Left renal pelvis (tissue), 4 donors: Measurements from ENCODE around the gene GPR135. TPM values are rescaled to one million over a fixed set of nuclear protein-coding genes. Genes with fewer than 3 reads are reported as not detected.
"Not testable (repeated sequence)": the region's sequence is repeated elsewhere in the genome, so short reads cannot be mapped to it uniquely, and the experiment has no call there.

Experiments used
- DNase-seq, 4 donors: peaks; one replicate each; pipeline ENCODE4 v3.0.0-alpha.2; 2013; ENCODE audit warnings: low read depth in 4 of 4, low spot score in 3 of 4
- polyA plus RNA-seq, 4 donors: library from polyadenylated mRNA; unstranded; fragments of 120-200 nt; gene quantifications; one replicate each; pipeline ENCODE4 v1.2.1, GENCODE V29; 2013; ENCODE audit not compliant: insufficient read length in 4 of 4

Gene GPR135
- polyA plus RNA-seq, 4 donors = 4.0 to 9.3 (median 5.0) TPM

DNA sequence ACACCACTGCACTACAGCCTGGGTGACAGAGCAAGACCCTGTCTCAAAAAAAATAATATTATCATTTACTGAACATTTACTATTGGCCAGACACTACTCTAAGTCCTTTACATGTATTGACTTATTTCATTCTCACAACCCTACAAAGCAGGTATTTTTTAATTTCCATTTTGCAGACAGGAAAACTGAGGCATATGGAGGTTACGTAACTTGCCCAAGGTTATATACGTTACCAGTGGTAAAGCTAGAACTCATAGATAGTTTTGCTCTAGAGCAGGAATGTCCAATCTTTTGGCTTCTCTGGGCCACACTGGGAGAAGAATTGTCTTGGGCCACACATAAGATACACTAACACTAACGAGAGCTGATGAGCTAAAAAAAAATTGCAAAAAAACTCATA lies 13.4 kb upstream of the GPR135 start:
- DNase-seq = no peak

DNA sequence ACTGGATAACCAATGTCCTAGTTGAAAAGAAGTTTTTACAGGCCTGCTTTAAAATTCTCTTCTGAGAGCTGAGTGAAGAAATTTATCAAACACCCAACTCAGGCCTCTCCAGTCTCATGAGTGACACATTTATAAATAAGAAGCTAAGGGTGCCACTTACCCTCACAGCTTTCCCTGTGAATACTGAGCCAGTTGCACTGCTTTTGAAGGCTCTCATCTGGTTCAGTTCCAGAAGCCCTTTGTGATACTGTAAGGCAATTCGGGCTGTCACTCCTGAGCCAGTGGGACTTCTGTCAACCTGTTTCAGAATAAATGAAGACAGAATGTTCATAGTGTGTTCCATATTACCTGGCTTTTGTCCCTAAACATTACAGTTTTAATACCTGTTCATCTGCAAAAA lies 10.5 kb upstream of the GPR135 start:
- DNase-seq = no peak

DNA sequence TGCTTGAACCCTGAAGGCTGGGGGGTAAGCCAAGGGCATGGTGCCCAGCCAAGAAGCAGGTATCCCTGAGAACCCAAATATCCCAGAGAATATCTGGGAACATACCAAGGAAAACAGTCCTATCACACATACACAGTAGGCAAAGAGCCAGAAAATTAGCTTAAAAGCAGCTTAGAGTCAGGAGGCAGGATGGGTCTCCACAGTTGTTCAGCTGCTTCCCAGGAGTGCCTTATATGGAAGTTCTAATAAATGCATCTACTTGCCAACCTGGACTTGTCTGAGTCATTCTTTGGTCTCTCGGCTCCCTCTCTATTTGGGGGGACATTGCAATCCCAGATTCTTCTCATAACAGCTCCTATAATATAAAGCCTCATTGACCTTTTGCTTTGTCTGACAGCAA lies 9.0 kb upstream of the GPR135 start:
- DNase-seq = no peak

DNA sequence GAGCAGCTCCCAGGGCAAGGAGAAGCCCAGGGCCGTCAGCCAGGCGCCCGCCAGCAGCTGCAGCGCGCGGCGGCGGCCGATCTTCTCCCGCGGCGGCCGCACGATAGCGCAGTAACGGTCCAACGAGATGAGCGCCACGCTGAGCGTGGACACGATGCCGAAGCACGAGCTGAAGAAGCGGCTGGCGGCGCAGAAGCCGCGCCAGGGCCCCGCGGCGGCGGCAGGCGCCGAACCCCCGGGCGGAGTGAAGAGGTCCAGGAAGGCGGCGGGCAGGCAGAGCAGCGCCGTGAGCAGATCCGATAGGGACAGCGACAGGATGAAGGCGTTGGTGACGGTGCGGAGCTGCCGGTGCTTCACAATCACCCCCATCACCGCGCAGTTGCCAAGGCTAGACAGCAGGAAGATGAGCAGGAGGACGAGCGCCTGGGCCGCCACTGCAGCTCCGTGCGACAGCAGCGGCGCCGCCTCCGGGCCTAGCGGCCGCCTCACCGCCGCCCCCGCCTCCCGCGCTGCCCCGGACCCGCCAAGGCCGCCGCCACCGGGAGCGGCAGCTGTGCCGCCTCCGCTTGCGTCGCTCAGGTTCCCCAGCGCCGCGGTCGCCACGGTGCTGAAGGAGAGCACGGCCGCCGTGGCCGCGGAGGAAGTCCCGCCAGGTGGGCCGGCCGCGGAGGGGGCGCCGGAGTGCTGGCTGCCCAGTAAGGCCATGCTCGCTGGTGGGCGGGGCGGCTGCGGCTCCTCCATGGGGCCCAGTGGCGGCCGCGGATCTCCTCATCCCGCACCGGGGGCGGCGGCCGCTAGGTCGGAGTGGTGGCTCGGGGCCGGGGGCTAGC lies 479 bp downstream of the GPR135 start:
- DNase-seq = peak in 2 of 4 donors; percentile 32 to 54

DNA sequence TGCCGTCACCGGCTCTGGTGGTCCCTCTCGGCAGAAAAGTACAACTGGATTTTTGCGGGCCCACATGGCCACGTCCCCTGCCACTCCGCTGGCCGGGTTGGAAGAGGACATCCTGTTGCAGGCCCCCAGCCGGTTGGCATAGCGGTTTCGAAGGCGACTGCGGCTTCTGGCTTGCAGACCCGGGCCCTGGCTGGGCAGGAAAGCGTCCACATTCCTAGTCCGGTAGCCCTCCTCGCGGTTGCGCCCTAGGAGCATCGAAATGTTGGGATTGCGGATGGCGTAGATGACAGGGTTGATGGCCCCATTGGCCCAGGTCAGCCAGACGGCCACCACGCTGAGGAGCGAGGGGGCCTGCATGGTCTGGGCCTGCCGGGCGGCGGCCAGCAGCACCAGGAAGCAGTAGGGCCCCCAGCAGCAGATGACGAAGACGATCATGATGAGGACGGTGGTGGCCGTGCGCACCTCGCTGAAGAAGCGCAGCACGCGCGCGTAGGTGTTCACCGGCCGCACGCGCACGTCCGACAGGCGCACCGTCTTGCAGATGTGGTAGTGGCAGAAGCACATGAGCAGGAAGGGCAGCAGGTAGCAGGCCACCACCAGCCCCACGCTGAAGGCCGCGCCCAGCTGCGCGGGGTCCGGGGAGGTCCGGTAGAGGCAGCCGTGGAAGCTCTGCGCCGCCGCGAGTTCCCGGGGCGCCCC lies 1.2 kb downstream of the GPR135 start:
- no peak for DNase-seq

DNA sequence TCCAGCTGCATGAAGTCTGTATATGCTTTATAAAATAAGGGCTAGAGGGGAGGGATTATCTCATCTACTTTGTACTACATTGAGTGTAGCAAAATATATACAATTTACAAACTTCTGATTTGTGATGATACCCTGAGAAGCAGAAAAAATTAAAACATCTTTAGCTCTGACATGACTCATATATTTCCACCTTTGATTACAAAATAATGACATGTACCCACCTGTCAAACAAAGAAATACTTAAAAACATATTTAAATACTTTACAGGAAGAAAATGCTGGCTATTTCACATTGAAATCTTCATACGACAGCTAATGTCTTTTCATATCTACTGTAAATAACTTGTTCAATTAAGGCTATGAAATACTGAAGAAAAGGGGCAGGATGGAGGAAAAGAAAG lies 3.3 kb downstream of the GPR135 start:
- DNase-seq = no peak

DNA sequence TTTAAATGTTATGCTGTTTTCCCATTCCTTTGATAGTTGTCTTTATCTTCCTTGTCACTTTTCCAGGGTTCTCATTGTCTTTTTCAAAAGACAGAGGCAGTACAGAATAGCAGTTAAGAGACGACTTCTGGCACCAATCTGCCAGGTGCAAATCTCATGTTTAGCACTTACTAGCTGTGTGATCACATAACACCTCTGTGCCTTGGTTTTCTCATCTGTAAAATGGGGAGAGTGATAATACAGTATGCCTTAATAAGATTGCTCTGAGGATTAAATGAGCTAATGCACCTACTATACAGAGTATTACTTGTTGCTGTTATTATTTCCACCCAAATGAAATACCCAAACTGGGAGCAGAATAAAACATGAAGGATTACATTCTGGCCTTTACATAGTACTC lies 4.8 kb downstream of the GPR135 start:
- no peak for DNase-seq

DNA sequence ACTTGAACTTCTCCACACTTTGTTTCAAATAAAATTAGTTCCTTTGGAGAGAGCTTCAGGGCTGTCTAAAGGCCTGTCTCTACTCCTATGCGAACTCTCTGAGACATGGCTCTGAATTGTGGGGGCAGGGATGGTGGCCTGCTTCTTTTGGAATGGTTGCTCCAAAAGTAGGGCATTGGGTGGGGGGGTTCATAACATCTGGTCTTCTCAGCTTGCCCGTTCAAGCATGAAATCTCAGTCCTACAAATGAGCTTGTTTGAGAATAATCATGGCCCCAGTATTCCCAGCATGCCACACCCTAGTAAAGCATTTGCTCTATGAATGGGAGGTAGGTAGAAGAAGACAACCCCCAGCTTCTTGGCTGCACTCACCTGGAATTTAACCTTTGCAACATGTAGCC lies 6.7 kb downstream of the GPR135 start:
- no peak for DNase-seq

DNA sequence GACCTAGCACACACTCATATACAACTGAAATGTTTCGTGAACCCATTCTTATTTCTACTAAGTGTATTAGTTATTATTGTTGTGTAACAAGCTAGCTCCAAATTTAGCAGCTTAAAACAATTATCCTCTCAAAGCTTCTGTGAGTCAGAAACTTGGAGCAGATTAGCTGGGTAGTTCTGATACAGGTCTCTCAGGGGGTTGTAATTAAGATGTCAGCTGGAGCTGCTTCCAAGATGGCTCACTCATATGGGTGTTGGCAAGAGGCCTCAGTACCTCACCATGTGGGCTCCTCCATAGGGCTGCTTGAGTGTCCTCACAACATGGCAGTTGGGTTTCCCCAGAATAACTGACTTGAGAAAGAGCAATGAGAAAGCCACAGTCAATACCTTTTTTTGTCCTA lies 9.8 kb downstream of the GPR135 start:
- DNase-seq = no peak

DNA sequence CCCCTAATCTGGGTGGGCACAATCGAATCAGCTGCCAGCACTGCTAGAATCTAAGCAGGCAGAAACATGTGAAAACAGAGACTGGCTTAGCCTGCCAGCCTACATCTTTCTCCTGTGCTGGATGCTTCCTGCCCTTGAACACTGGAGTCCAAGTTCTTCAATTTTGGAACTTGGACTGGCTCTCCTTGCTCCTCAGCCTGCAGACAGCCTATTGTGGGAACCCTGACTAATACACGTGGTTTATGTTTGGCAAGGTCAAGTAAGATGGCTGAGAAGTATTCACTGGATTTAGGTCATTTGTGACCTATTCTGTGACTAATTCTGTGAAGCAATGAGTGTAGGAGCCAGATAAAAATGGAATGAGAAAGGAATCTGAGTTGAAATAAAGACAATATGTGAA lies 11.0 kb downstream of the GPR135 start:
- no peak for DNase-seq

DNA sequence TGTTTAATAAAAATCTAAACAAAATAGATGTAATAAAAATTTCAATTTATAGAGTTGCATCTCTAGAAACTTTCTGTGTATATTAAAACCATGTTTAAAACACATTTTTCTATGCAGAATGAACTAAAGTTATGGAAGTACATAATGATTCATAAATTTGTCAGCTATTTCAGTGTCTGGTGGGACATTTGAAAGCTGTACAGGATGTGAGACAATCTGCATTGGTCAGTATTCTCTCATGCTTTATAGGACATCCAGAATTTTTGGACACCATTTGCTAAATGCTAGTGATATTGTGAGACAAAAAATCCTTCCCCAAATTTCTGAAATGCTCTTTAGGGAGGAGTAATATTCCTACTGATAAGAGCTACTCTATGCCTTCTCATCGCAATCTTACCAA lies 13.3 kb downstream of the GPR135 start:
- no peak for DNase-seq

DNA sequence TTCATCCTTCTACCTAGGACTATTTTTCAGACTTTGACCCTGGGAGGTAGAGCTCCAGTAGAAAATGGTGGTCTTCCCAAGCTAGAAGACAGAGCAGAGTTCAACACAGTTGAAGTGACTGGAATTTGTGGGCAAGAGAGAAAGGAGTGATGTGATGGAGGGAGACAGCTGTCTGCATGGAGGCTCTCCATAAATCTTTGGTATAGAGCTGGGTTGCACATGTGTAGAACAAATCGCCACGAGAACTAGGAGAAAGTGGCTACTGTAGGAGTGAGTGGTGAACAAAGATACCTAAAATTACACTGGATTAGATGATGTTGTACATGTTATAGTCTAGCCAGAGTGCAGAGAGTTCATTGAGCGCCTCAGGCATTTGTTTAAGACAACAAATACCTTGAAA lies 14.5 kb downstream of the GPR135 start:
- DNase-seq = no peak

DNA sequence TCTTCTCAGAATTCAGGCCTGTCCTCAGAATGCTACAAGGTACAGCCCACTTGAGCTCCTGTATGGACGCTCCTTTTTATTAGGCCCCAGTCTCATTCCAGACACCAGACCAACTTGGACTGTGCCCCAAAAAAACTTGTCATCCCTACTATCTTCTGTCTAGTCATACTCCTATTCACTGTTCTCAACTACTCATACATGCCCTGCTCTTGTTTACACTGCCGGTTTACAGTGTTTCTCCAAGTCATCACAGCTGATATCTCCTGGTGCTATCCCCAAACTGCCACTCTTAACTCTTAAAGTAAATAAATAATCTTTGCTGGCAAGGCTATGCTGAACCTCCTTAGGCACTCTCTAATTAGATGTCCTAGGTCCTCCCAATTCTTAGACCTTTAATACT lies 16.5 kb downstream of the GPR135 start:
- DNase-seq = not testable (repeated sequence)

DNA sequence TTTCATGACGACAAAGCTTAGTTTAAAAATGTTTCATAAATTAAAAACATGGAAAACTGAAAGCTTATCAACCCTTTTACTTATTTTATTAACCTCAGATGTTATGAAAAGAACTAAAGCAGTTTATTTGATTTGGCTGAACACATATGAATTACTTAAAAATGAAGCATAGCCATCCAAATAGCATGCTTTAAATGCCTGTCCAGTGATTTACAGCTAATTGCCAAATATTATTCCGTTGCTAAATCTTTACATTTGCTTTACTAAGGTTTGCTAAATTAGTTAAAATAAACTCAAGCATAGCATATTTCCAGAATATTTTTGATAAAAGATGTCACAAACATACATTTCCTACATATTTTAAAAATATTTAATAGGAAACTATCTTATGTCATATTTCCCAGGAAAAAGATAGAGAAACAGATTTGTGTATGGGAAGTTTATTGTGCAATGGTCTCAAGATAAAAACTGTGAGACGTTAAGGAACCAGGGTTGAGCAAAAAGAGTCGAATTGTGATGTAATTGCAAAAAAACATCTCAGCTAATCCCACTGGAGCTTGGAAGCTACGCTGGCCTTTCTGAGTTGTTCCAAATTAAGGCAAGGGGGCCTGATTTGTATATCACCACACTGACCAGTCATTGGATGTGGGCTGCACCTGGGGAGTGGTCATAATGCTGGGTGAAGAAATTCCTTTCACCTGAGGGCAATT lies 25.8 kb downstream of the GPR135 start:
- no peak for DNase-seq

DNA sequence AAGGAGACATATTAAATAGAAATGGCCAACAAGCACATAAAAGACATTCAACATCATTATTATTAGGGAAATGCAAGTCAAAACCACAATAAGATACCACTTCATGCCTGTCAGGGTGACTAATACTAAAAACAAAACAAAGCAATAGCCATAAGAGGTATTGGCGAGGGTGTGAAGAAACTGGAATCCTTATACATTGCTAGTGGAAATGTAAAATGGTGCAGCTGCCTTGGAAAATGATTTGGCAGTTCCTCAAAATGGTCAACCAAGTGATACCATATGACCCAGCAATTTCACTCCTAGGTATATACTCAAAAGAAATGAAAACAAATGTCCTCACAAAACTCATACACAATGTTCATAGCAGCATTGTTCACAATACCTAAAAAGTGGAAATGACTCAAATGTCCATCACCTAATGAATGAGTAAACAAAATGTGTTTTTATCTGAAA lies 27.0 kb downstream of the GPR135 start:
- no peak for DNase-seq

DNA sequence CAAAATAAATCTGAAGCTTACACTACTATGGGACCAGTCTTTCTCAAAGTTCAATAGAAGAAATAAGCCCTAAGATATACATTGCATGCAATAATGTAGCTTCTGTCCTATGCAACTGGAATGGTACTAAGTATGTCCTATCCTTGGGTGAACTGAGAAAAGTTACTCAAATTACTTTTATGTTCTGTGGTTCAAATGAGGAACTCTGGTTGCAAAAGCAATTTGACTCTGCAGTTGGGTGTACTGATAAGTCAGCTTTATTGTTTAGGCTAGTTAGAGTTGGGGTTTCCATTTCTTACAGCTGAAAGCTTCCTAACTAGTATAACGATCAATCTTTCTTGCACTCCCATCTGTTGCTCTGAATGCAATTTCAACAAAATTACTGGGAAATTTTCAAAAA lies 29.2 kb downstream of the GPR135 start:
- no peak for DNase-seq

DNA sequence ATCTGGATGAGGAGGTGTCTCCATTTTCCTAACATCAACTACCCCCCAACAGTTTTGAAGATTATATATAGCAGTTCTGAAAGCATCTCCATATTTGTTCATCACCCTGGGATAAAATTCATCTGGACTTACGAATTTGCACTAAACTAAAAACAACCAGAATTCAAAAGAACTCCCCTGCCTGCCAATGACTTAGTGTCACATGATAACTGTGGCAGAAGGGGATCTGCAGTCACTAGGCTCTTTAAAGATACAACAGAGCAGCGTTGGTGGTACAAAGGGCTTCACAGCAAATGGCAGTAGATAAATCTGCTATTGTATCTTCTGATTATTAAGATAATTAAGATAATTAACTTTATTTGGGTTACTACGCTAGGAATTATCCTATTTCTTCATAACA lies 30.1 kb downstream of the GPR135 start:
- no peak for DNase-seq

DNA sequence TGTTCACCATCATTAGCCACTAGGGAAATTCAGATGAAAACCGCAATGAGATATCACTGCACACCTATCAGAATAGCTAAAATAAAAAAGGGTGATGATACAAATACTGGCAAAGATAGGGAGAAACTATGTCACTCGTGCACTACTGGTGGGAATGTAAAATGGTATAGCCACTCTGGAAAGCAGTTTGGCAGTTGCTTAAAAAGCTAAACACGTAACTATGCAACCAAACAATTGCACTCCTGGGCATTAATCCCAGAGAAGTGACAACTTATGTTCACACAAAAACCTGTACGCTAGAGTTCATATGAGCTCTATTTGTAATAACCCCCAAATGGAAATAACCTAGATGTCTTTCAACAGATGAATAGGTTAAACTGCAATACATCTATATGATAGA lies 35.4 kb downstream of the GPR135 start:
- no peak for DNase-seq

DNA sequence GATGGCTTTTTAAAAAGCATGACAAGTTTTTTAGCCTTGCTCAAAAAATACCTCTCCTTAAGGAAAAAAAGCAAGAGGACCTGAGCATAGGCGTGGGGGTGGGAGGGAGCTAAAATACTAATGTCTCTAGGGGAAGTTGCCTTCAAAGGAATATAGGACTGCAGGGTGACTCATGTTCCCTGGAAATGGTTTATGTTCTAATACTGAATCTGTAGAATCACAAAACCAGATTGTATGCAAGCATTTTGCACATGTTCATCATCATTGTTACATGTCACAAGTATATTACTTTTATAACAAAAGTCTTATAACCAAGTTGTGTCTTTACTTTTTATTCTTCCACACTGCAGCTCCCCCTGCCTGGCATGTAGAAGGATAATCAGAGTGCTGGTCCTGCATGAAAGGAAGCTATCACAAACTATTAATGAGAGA lies 36.6 kb downstream of the GPR135 start:
- no peak for DNase-seq

DNA sequence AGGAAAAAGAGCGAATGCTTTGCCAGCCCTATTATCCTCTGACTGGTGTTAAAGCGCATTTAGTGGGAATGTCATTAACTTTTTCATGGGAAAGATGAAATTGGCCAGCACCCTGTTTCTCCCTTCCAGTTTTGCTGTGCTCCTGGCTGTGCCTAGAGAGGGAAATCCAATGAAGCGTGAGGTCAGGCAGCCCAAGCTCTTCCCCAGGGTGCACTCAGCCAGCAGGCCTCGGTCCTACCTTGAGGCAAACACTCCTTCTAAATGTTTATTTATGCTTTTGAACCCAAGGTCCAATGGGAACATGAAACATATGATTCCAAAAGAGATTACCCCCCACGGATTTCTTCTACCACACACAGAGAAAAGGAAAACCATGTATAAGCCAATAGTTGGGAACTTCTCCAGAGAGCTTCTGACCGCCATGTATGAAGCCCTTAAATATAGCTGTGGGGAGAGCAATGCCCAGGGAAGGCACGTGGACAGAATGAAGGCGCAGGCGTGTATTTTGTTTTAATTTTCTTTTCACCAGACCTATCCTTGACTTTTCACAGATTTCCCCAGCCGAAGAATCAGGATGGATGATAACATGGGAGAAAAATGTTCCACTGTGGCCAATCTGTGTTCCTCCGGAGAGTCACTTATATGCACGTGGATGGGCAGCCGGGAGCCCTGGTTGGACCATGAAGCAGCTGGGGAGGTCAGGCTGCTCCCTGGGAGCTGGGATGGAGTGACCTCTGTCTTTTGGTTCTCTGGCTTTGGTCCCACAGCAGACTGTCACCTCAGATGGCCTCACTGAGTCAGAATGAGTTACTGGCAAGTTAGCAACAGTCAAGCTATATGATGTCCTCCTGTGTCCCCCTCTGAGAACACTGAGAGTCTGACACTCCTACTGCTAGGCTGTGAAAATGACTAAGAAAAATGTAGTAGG lies 37.3 kb downstream of the GPR135 start:
- no peak for DNase-seq
